Tibial artery (tissue), 4 donors: ENCODE measurements around the gene MBOAT7.
"Not testable (repeated sequence)": the region's sequence is repeated elsewhere in the genome, so short reads cannot be mapped to it uniquely, and the experiment has no call there.

Experiments
- DNase-seq, 2 donors: peaks; one replicate each; pipeline ENCODE4 v3.0.0-alpha.2; 2019
- H3K27ac ChIP-seq, 2 donors: fragments of 200-600 bp; sonication (generic) in 1 of 2; 1 replicate in 1 of 2; 2 replicates in 1 of 2; pipeline ENCODE4 v1.5.1; 2018 to 2019; ENCODE audit warnings: mild to moderate bottlenecking in 1 of 2
- H3K27me3 ChIP-seq, 2 donors: fragments of 200-600 bp; sonication (generic) in 1 of 2; one replicate each; pipeline versions ENCODE4 v1.5.1 to v1.6.0; 2016 to 2019
- H3K36me3 ChIP-seq, 3 donors: fragments of 200-600 bp; sonication (generic) in 2 of 3; one replicate each; pipeline ENCODE4 v1.5.1; 2016 to 2019; ENCODE audit warnings: mild to moderate bottlenecking in 2 of 3
- H3K4me1 ChIP-seq, 4 donors: fragments of 200-600 bp; sonication (generic) in 2 of 4; 1 replicate in 3 of 4; 2 replicates in 1 of 4; pipeline ENCODE4 v1.5.1; 2016 to 2019
- H3K4me3 ChIP-seq, 2 donors: fragments of 200-600 bp; sonication (generic) in 1 of 2; 1 replicate in 1 of 2; 2 replicates in 1 of 2; pipeline ENCODE4 v1.5.1; 2018 to 2019; ENCODE audit warnings: mild to moderate bottlenecking in 2 of 2
- H3K9me3 ChIP-seq, 3 donors: fragments of 200-600 bp; sonication (generic) in 1 of 3; one replicate each; pipeline ENCODE4 v1.5.1; 2016 to 2019
- CTCF ChIP-seq, 2 experiments: fragments of 200-600 bp in 1 of 2; fragments of 450-650 bp in 1 of 2; IDR thresholded peaks; one replicate each; pipeline ENCODE4 v1.5.1; 2017 to 2019; ENCODE audit warnings: antibody characterized with exemption in 2 of 2, mild to moderate bottlenecking in 1 of 2, moderate library complexity in 1 of 2
- intact Hi-C: fragments of 100-400 bp; cut with DNase I; formaldehyde crosslinking; loops from one replicate; pipeline ENCODE4 v1.15.0; 2023; ENCODE audit warnings: low total_unique reads

The MBOAT7 gene

GRCh38 chr19:54223277-54223936 is 34.0 kb upstream of the MBOAT7 start:
- H3K9me3 ChIP-seq, DNase-seq, intact Hi-C loops, H3K27ac ChIP-seq, H3K4me3 ChIP-seq, H3K36me3 ChIP-seq, H3K4me1 ChIP-seq: not testable (repeated sequence)
- H3K27me3 ChIP-seq, result peaks cover 0 to 34% of the 10 kb centered on the region in 2 donors

- intact Hi-C loops, DNase-seq: not testable (repeated sequence)
Observed at GRCh38 chr19:54222474-54223276, 33.3 kb upstream of the MBOAT7 start, which contains the start of gene LILRB3. Gene LILRB3, minus strand, starts transcription at chr19:54223007. Its CDS starts 31 bp downstream, at chr19:54222976.

GRCh38 chr19:54221947-54222346 is 32.6 kb upstream of the MBOAT7 start:
- H3K27ac ChIP-seq, DNase-seq, H3K4me1 ChIP-seq, intact Hi-C loops, H3K9me3 ChIP-seq, H3K4me3 ChIP-seq: not testable (repeated sequence)
- peaks cover 0 to 34% of the 10 kb centered on the region in 2 donors for H3K27me3 ChIP-seq
- H3K36me3 ChIP-seq, result peaks cover 0 to 12% (median 0%) of the 10 kb centered on the region in 3 donors

More at GRCh38 chr19:54222474-54223276, 33.3 kb upstream of the MBOAT7 start, which contains the start of gene LILRB3:
- H3K9me3 ChIP-seq, H3K4me1 ChIP-seq, H3K27ac ChIP-seq: not testable (repeated sequence)
- Histone ChIP-seq H3K27me3 (peaks cover 0 to 34% of the 10 kb centered on the region in 2 donors), H3K4me3 (peak within 1 kb of the TSS; percentile 4 to 10), H3K36me3 (peaks cover 0 to 11% (median 0%) of the 10 kb centered on the region in 3 donors)

- DNase-seq, intact Hi-C loops: not testable (repeated sequence)
Observed at GRCh38 chr19:54219702-54220101, 30.3 kb upstream of the MBOAT7 start.

GRCh38 chr19:54218960-54219661 is 29.7 kb upstream of the MBOAT7 start:
- H3K36me3 ChIP-seq, result peaks cover 0 to 12% (median 0%) of the 10 kb centered on the region in 3 donors
- H3K27ac ChIP-seq, result no peak overlapping the region
- H3K4me1 ChIP-seq, result no peaks in the 10 kb centered on the region
- H3K27me3 ChIP-seq, result peaks cover 0 to 34% of the 10 kb centered on the region in 2 donors
- TF ChIP-seq CTCF (IDR thresholded peaks at IDR 0.05), result no peak
- intact Hi-C loops, result no loop called here
- H3K4me3 ChIP-seq, result no peak overlapping the region
- H3K9me3 ChIP-seq, result no peaks in the 10 kb centered on the region
- DNase-seq, result no peak

More at GRCh38 chr19:54219702-54220101, 30.3 kb upstream of the MBOAT7 start:
- Histone ChIP-seq H3K27me3 (peaks cover 0 to 34% of the 10 kb centered on the region in 2 donors), H3K36me3 (peaks cover 0 to 12% (median 0%) of the 10 kb centered on the region in 3 donors)
- not testable (repeated sequence) for H3K4me1 ChIP-seq, H3K4me3 ChIP-seq, H3K9me3 ChIP-seq, H3K27ac ChIP-seq

- no peak for TF ChIP-seq CTCF (IDR thresholded peaks at IDR 0.05)
- no peaks in the 10 kb centered on the region for H3K4me1 ChIP-seq
- intact Hi-C loops, result no loop called here
- H3K4me3 ChIP-seq, result no peak overlapping the region
- H3K27ac ChIP-seq, result no peak overlapping the region
- H3K9me3 ChIP-seq, result no peaks in the 10 kb centered on the region
- H3K36me3 ChIP-seq, result peaks cover 0 to 12% (median 0%) of the 10 kb centered on the region in 3 donors
- no peak for DNase-seq
- peaks cover 0 to 27% of the 10 kb centered on the region in 2 donors for H3K27me3 ChIP-seq
Observed at GRCh38 chr19:54218259-54218658, 28.9 kb upstream of the MBOAT7 start.

GRCh38 chr19:54217517-54218247 is 28.3 kb upstream of the MBOAT7 start:
- H3K4me3 ChIP-seq, H3K9me3 ChIP-seq, H3K4me1 ChIP-seq, H3K27ac ChIP-seq, intact Hi-C loops, DNase-seq: not testable (repeated sequence)
- peaks cover 0 to 21% of the 10 kb centered on the region in 2 donors for H3K27me3 ChIP-seq
- peaks cover 0 to 12% (median 0%) of the 10 kb centered on the region in 3 donors for H3K36me3 ChIP-seq
